ENCODE data around the gene NUDC. TPM values are rescaled to one million over a fixed set of nuclear protein-coding genes. Genes with fewer than 3 reads are reported as not detected.

Gene NUDC
- total and polyA plus RNA-seq, 2 of the 13 experiments (the other 11 are each of a cell fraction or from before 2014, with no cell fraction given) = 34.7 to 104 TPM

- TF ChIP-seq MED13 (CRISPR knock-in tag; IDR thresholded peaks at IDR 0.05) (peak; percentile 68; the same call in 1 of the 2 replicates), ZBTB3 (CRISPR knock-in tag; IDR thresholded peaks at IDR 0.05; ENCODE audit: borderline replicate concordance, low read depth) (0 out of 2 replicates have a peak, but pooled peaks have one; percentile 30), IRF1 (CRISPR knock-in tag; IDR thresholded peaks at IDR 0.05; ENCODE audit: low read depth) (no peak), SP2 (CRISPR knock-in tag; IDR thresholded peaks at IDR 0.05) (no peak), SMAD1 (CRISPR knock-in tag; IDR thresholded peaks at IDR 0.05; ENCODE audit: borderline replicate concordance, low read depth) (no peak; the same call in 1 of the 2 replicates), CEBPB (IDR thresholded peaks at IDR 0.05; ENCODE audit: borderline replicate concordance, low read depth, low read length) (peak; percentile 74; the same call in 1 of the 2 replicates), STAG1 (CRISPR knock-in tag; IDR thresholded peaks at IDR 0.05) (no peak; the same call in 1 of the 2 replicates), WIZ (CRISPR knock-in tag; IDR thresholded peaks at IDR 0.05) (no peak), STAT5B (CRISPR knock-in tag; IDR thresholded peaks at IDR 0.05) (no peak), MTERF4 (CRISPR knock-in tag; IDR thresholded peaks at IDR 0.05) (no peak), ZNF230 (CRISPR knock-in tag; IDR thresholded peaks at IDR 0.05) (peak; percentile 52; the same call in 1 of the 2 replicates), RBFOX2 (IDR thresholded peaks at IDR 0.05; ENCODE audit: low read depth, low read length) (0 out of 2 replicates have a peak, but pooled peaks have one; percentile 41), MED1 (CRISPR knock-in tag; IDR thresholded peaks at IDR 0.05) (peak; percentile 81), ZNF501 (CRISPR knock-in tag; IDR thresholded peaks at IDR 0.05) (peak; percentile 78), POGK (CRISPR knock-in tag; conservative IDR thresholded peaks at IDR 0.05) (peak; percentile 68), ZNF274 (CRISPR knock-in tag; IDR thresholded peaks at IDR 0.05) (0 out of 2 replicates have a peak, but pooled peaks have one; percentile 44), POLR2AphosphoS5 (IDR thresholded peaks at IDR 0.05; ENCODE audit: low read depth, low read length) (peak; percentile 95), ZNF280D (CRISPR knock-in tag; IDR thresholded peaks at IDR 0.05) (no peak), MTF1 (CRISPR knock-in tag; IDR thresholded peaks at IDR 0.05) (no peak; the same call in 1 of the 2 replicates), RXRB (CRISPR knock-in tag; IDR thresholded peaks at IDR 0.05; ENCODE audit: borderline replicate concordance) (peak; percentile 57), ZNF850 (CRISPR knock-in tag; conservative IDR thresholded peaks at IDR 0.05) (no peak), RBM39 (IDR thresholded peaks at IDR 0.05; ENCODE audit: low read depth, low read length, poor library complexity, severe bottlenecking) (no peak), ZSCAN29 (CRISPR knock-in tag; conservative IDR thresholded peaks at IDR 0.05) (0 out of 2 replicates have a peak, but pooled peaks have one; percentile 51)
These were observed 21.3 kb upstream of the NUDC start, which contains the start of gene GPATCH3 (continued) for GRCh38 chr1:26900001-26900814.

Measured in HepG2 (cell line).